ENCODE results near the gene RBMS1.
"Not testable (repeated sequence)": the region's sequence is repeated elsewhere in the genome, so short reads cannot be mapped to it uniquely, and the experiment has no call there.

Gene RBMS1

GRCh38 chr2:160469164-160469563, 24.4 kb downstream of the RBMS1 start:
- no peak for DNase-seq

- no peak for DNase-seq
These were observed 26.5 kb downstream of the RBMS1 start for GRCh38 chr2:160467086-160467485.

GRCh38 chr2:160465406-160465805, 28.2 kb downstream of the RBMS1 start:
- no peak for DNase-seq

GRCh38 chr2:160465002-160465401, 28.6 kb downstream of the RBMS1 start:
- DNase-seq: no peak

GRCh38 chr2:160464017-160464416, 29.6 kb downstream of the RBMS1 start:
- DNase-seq: no peak

- DNase-seq: no peak
These were observed 30.4 kb downstream of the RBMS1 start for GRCh38 chr2:160463245-160463644.

GRCh38 chr2:160460333-160460731, 33.3 kb downstream of the RBMS1 start:
- DNase-seq: no peak

- DNase-seq: no peak
These were observed 33.9 kb downstream of the RBMS1 start for GRCh38 chr2:160459538-160460332.

- DNase-seq: no peak
These were observed 34.7 kb downstream of the RBMS1 start for GRCh38 chr2:160458718-160459453.

- no peak for DNase-seq
These were observed 36.0 kb downstream of the RBMS1 start for GRCh38 chr2:160457588-160457987.

- no peak for DNase-seq
These were observed 39.4 kb downstream of the RBMS1 start for GRCh38 chr2:160454070-160454797.

GRCh38 chr2:160453111-160453820, 40.3 kb downstream of the RBMS1 start:
- no peak for DNase-seq

GRCh38 chr2:160450486-160450885, 43.1 kb downstream of the RBMS1 start:
- DNase-seq: no peak

GRCh38 chr2:160448821-160449220, 44.8 kb downstream of the RBMS1 start:
- not testable (repeated sequence) for DNase-seq

- no peak for DNase-seq
These were observed 47.9 kb downstream of the RBMS1 start for GRCh38 chr2:160445673-160446072.

- no peak for DNase-seq
These were observed 51.0 kb downstream of the RBMS1 start for GRCh38 chr2:160442603-160443002.

- DNase-seq: no peak
These were observed 52.7 kb downstream of the RBMS1 start for GRCh38 chr2:160440888-160441287.

GRCh38 chr2:160439038-160439437, 54.6 kb downstream of the RBMS1 start:
- not testable (repeated sequence) for DNase-seq

- DNase-seq: no peak
These were observed 56.3 kb downstream of the RBMS1 start for GRCh38 chr2:160437273-160437672.

- no peak for DNase-seq
These were observed 59.2 kb downstream of the RBMS1 start for GRCh38 chr2:160434254-160434948.

- DNase-seq: no peak
These were observed 60.0 kb downstream of the RBMS1 start for GRCh38 chr2:160433466-160434140.

GRCh38 chr2:160432633-160433032, 61.0 kb downstream of the RBMS1 start:
- no peak for DNase-seq
